ENCODE results near the gene NUDT17.

The NUDT17 gene

GRCh38 chr1:145891143-145891542, 45.7 kb downstream of the NUDT17 start:
- no peak for DNase-seq (ENCODE audit: low spot score)

GRCh38 chr1:145891587-145892485, 46.4 kb downstream of the NUDT17 start:
- DNase-seq (ENCODE audit: low spot score), result peak; percentile 84

DNA sequence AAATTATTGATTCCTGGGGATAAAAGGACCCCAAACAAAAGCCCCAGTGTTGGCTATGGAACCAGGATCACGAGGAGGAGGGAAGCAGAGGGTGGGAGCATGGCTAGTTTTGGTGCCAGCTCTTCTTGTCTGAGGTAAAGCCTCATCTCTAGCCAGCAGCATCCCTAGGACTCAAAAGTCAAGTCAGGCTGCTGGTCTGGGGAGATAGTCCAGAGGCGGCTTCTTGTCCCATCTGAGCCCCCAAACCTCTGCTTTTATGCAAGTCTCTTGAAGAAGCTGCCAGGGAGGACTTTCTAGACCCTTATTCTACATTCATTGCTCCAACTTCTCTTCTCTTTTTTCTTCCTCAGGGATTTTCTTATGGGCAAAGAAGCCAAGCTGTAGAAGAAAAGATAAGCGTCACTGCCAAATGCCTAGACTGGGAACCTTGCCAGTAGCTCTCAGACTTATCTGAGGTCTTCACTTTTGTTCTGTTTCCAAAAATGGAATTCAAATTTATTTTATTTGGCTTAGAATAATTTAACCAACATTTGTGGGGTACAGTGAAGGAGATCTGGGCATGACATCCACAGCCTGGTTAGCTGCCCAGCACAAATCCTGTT, 47.2 kb downstream of the NUDT17 start:
- no peak for DNase-seq (ENCODE audit: low spot score)

GRCh38 chr1:145893306-145894055, 48.1 kb downstream of the NUDT17 start:
- DNase-seq (ENCODE audit: low spot score), result no peak

DNA sequence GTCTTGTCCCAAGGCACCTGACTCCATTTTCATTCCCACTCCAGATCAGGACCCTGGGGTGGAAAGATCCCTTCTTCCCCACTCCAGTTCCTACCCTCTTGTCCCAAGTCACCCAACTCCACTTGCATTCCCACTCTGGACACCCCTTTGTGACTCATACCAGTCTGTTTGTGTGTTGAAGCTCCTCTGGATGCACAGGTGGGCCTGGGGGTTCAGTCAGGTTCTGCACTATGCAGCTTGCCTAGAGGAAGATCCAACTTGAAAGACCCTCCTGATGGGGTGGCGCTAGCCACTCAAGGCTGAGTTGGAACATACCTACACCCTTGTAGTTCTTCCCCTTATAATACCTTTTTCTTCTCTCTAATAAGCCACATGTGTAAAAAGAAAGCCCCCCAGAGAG, 50.0 kb downstream of the NUDT17 start:
- DNase-seq (ENCODE audit: low spot score), result no peak

DNA sequence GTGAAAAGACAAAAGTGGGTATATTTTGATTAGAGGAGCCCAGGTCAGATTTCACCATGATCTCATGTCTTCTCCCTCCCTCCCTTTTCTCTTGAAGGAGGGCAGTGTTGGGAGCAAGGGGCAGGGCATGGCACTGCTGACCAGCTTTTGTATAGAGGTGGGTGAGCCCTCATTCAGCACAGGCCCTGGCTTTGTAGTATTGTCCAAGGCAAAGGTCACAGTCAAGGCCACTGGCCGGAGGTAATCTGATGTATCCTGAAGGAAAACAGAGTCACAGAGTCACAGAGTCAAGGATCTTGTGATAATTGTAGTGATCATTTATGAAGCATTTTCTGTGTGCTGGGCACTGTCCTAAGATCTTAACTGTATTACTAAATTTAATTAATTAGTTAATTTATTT, 52.5 kb downstream of the NUDT17 start:
- DNase-seq (ENCODE audit: low spot score), result no peak

Measured in putamen (tissue), 1 donor.